HepG2 (cell line): ENCODE results near the gene TBXAS1. TPM values are rescaled to one million over a fixed set of nuclear protein-coding genes. Genes with fewer than 3 reads are reported as not detected.
A peak's percentile ranks its signal among the peaks of the same experiment; 100 is the strongest.

Experiments used
- ATAC-seq: fragments of 200-7000 bp; cut with Tn5 transposase; 3 replicates; pipeline ENCODE4 v1.9.1; 2020; ENCODE audit warnings: mild to moderate bottlenecking, moderate library complexity
- BruUV-seq: library from RNA; stranded (reverse); fragments of 400-500 nt; replicated peaks from 2 replicates; lab custom pipeline; 2021; lab: Mats Ljungman, UMichigan
- CTCF ChIA-PET: fragments of 300-600 bp; formaldehyde crosslinking; extraction: SDS; loops from one replicate; lab custom pipeline; 2021; ENCODE audit warnings: low total read pairs, inconsistent platforms, low intra/inter-chr PET ratio; lab: Yijun Ruan, JAX
- POLR2A ChIA-PET: fragments of 350-600 bp; sonication (Branson Sonifier 250); formaldehyde crosslinking; loops from one replicate; lab custom pipeline; 2020; ENCODE audit warnings: antibody characterized with exemption, inconsistent platforms; lab: Yijun Ruan, JAX
- DNase-seq: peaks from one replicate; pipeline ENCODE4 v3.0.0-alpha.2; 2015; ENCODE audit warnings: low spot score
- FAIRE-seq: peaks from 3 replicates; lab custom pipeline; 2011; peaks lifted over from hg19 to GRCh38; lab: Jason Lieb, UNC
- H2AFZ ChIP-seq: one replicate; pipeline ENCODE4 v1.6.1; 2011; ENCODE audit warnings: low read length, inconsistent platforms
- H3K27ac ChIP-seq: fragments of 300-600 bp; 3 replicates; pipeline ENCODE4 v1.8.0; 2011; ENCODE audit warnings: mixed run types, mild to moderate bottlenecking, mixed read lengths, low read length, inconsistent platforms; ENCODE audit not compliant: insufficient read depth; ENCODE audit errors: extremely low read length
- H3K27me3 ChIP-seq, 2 experiments: fragments of 200-600 bp in 1 of 2; 2 replicates in 1 of 2; 3 replicates in 1 of 2; pipeline versions ENCODE4 v1.6.0 to v1.8.0; 2011; ENCODE audit warnings: low read length in 2 of 2, mild to moderate bottlenecking in 2 of 2, moderate library complexity in 2 of 2, inconsistent platforms in 1 of 2; ENCODE audit not compliant: insufficient read depth in 2 of 2, control insufficient read depth in 1 of 2
- H3K36me3 ChIP-seq, 2 experiments: fragments of 200-600 bp in 1 of 2; replicated peaks in 1 of 2; 2 replicates in 1 of 2; 3 replicates in 1 of 2; pipeline versions ENCODE4 v1.5.1 to v1.8.0; 2011; ENCODE audit warnings: low read length in 2 of 2, inconsistent platforms in 1 of 2; ENCODE audit not compliant: insufficient read depth in 2 of 2, control insufficient read depth in 1 of 2
- H3K4me1 ChIP-seq: 2 replicates; pipeline ENCODE4 v1.5.1; 2012; ENCODE audit warnings: low read length, inconsistent platforms; ENCODE audit not compliant: insufficient read depth
- H3K4me2 ChIP-seq: 2 replicates; pipeline ENCODE4 v1.6.0; 2011; ENCODE audit warnings: low read depth, low read length, inconsistent platforms
- H3K4me3 ChIP-seq, 3 experiments: fragments of 200-600 bp in 1 of 3; sonication (generic), shearing (Covaris generic) in 1 of 3; replicated peaks in 1 of 3; 2 replicates each; pipeline ENCODE4 v1.5.1; 2011 to 2016; ENCODE audit warnings: low read length in 3 of 3, inconsistent platforms in 2 of 3, low read depth in 2 of 3, mild to moderate bottlenecking in 2 of 3, control low read depth in 1 of 3, mixed read lengths in 1 of 3; ENCODE audit not compliant: insufficient read depth in 1 of 3
- H3K79me2 ChIP-seq: one replicate; pipeline ENCODE4 v1.6.1; 2011; ENCODE audit warnings: low read length, inconsistent platforms; ENCODE audit not compliant: insufficient read depth
- H3K9ac ChIP-seq: 2 replicates; pipeline ENCODE4 v1.6.0; 2011; ENCODE audit warnings: mild to moderate bottlenecking, low read depth, low read length, inconsistent platforms; ENCODE audit not compliant: insufficient read depth
- H3K9me3 ChIP-seq: 2 replicates; pipeline ENCODE4 v1.5.1; 2012; ENCODE audit warnings: mild to moderate bottlenecking, low read length
- H4K20me1 ChIP-seq: 2 replicates; pipeline ENCODE4 v1.6.0; 2011; ENCODE audit warnings: inconsistent platforms, mild to moderate bottlenecking, low read length, moderate library complexity; ENCODE audit not compliant: insufficient read depth
- ESRRA ChIP-seq: sonication (generic); formaldehyde crosslinking; IDR thresholded peaks from 2 replicates; pipeline ENCODE4 v1.5.1; 2020; ENCODE audit warnings: mild to moderate bottlenecking, low read depth, missing genetic modification reagents
- FOXP4 ChIP-seq: sonication (generic); formaldehyde crosslinking; IDR thresholded peaks from 2 replicates; pipeline ENCODE4 v1.4.0; 2020; ENCODE audit warnings: missing genetic modification reagents
- HNF1A ChIP-seq, 2 experiments: sonication (generic) in 1 of 2; formaldehyde crosslinking in 1 of 2; IDR thresholded peaks; 2 replicates each; pipeline versions ENCODE4 v1.4.0 to v1.6.1; 2016 to 2020; ENCODE audit warnings: borderline replicate concordance in 1 of 2, low read depth in 1 of 2, mild to moderate bottlenecking in 1 of 2, missing genetic modification reagents in 1 of 2
- RBM39 ChIP-seq: fragments of 200-400 bp; formaldehyde crosslinking; IDR thresholded peaks from one replicate; pipeline ENCODE4 v1.6.1; 2018; ENCODE audit warnings: antibody characterized with exemption, mild to moderate bottlenecking, low read depth, low read length; ENCODE audit not compliant: poor library complexity, severe bottlenecking
- ZNF124 ChIP-seq: sonication (generic); formaldehyde crosslinking; IDR thresholded peaks from 2 replicates; pipeline ENCODE4 v1.4.0; 2020; ENCODE audit warnings: missing genetic modification reagents
- ZNF777 ChIP-seq: sonication (generic); formaldehyde crosslinking; IDR thresholded peaks from 2 replicates; pipeline ENCODE4 v1.4.0; 2020; ENCODE audit warnings: missing genetic modification reagents
- ZSCAN5A ChIP-seq: sonication (generic); formaldehyde crosslinking; IDR thresholded peaks from 2 replicates; pipeline ENCODE4 v1.8.0; 2022; ENCODE audit warnings: mild to moderate bottlenecking, missing genetic modification reagents, borderline replicate concordance
- WGBS: methylation state at CpG from one replicate; pipeline ENCODE4 v1.1.6; 2017; ENCODE audit warnings: low lambda C conversion rate; 5-methylcytosine and 5-hydroxymethylcytosine counted together
- in situ Hi-C: cut with HindIII; loops from 2 replicates; pipeline ENCODE4 v1.10.0; 2017; ENCODE audit warnings: low pct_unique_long_range_greater_than_20kb; ENCODE audit not compliant: extremely low pct_ligation_motif_present
- intact Hi-C: fragments of 100-400 bp; cut with micrococcal nuclease; formaldehyde crosslinking; loops from one replicate; pipeline ENCODE4 v1.10.0; 2022; ENCODE audit not compliant: unreplicated experiment
- polyA plus RNA-seq, 8 experiments: library from polyadenylated mRNA; depleted of rRNA in 3 of 8; stranded (reverse) in 7 of 8; unstranded in 1 of 8; fragments of >200 nt; fragmentation: Illumina TruSeq in 4 of 8; extraction: Trizol in 4 of 8; gene quantifications; 2 replicates each; pipeline versions ENCODE4 v1.2.1 to v1.2.3, GENCODE V29; 2011 to 2016; ENCODE audit warnings: low read depth in 4 of 8, missing spikeins in 1 of 8, mixed read lengths in 1 of 8; ENCODE audit not compliant: insufficient read depth in 1 of 8
- total RNA-seq, 5 experiments: library from RNA; depleted of rRNA; stranded (reverse); fragments of >200 nt; fragmentation: Illumina TruSeq; extraction: Trizol; gene quantifications; 2 replicates each; pipeline ENCODE4 v1.2.3, GENCODE V29; 2016; ENCODE audit warnings: low read depth in 1 of 5

Gene TBXAS1
- total and polyA plus RNA-seq, 2 of the 13 experiments (the other 11 are each of a cell fraction or from before 2014, with no cell fraction given), result 4.0 to 4.9 TPM

GRCh38 chr7:140060243-140060630 lies 231.2 kb downstream of the TBXAS1 start:
- Histone ChIP-seq H3K4me1 (peaks cover 61% of the 10 kb centered on the region), H3K79me2 (peaks cover 20% of the 10 kb centered on the region), H3K9me3 (no peaks in the 10 kb centered on the region), H4K20me1 (no peaks in the 10 kb centered on the region), H2AFZ (no peak overlapping the region), H3K36me3 (peaks cover 4 to 21% of the 10 kb centered on the region in 2 experiments), H3K4me3 (no peak overlapping the region; a peak in 1 of 6 replicates), H3K4me2 (peak overlapping the region; percentile 76; the same call in 1 of the 2 replicates), H3K27ac (no peak overlapping the region), H3K27me3 (no peaks in the 10 kb centered on the region), H3K9ac (no peak overlapping the region)
- ATAC-seq (no peak), FAIRE-seq (no peak), DNase-seq (no peak)
- POLR2A ChIA-PET, result interaction anchor here (2.2 kb wide), 1 partner anchor 11 kb away, joined by 14 read pairs; no protein-coding TSS in a partner anchor
- 87% methylated on average over 3 of the region's 3 CpGs for WGBS
- TF ChIP-seq RBM39, result no peak
- no TSS peak for BruUV-seq
- intact Hi-C loops (no loop called here), in situ Hi-C loops (no loop called here)
- CTCF ChIA-PET, result no interaction called here

- ATAC-seq (no peak), FAIRE-seq (no peak), DNase-seq (no peak)
- intact Hi-C loops, result no loop called here
- WGBS, result 91% methylated on average over 11 of the region's 11 CpGs
- ChIA-PET CTCF (no interaction called here), POLR2A (interaction anchor here (2.2 kb wide), 1 partner anchor 11 kb away, joined by 14 read pairs; no protein-coding TSS in a partner anchor)
- Histone ChIP-seq H4K20me1 (no peaks in the 10 kb centered on the region), H3K79me2 (peaks cover 20% of the 10 kb centered on the region), H3K9ac (no peak overlapping the region), H3K4me1 (peaks cover 68% of the 10 kb centered on the region), H2AFZ (no peak overlapping the region), H3K4me3 (peak overlapping the region in 1 of 3 experiments; percentile 20; a peak in 2 of 6 replicates), H3K9me3 (no peaks in the 10 kb centered on the region; the same call in 1 of the 2 replicates), H3K36me3 (peaks cover 4 to 17% of the 10 kb centered on the region in 2 experiments), H3K4me2 (peak overlapping the region; percentile 76), H3K27ac (peak overlapping the region; percentile 11), H3K27me3 (no peaks in the 10 kb centered on the region)
- in situ Hi-C loops, result no loop called here
- no TSS peak for BruUV-seq
- TF ChIP-seq ZSCAN5A (CRISPR knock-in tag) (no peak), HNF1A (IDR thresholded peaks at IDR 0.05; ENCODE audit: low read depth) (no peak), HNF1A (CRISPR knock-in tag; IDR thresholded peaks at IDR 0.05; ENCODE audit: borderline replicate concordance) (no peak), ESRRA (CRISPR knock-in tag) (no peak), ZNF124 (CRISPR knock-in tag) (no peak), FOXP4 (CRISPR knock-in tag) (no peak), ZNF777 (CRISPR knock-in tag) (no peak)
Observed at GRCh38 chr7:140060788-140061606, 231.9 kb downstream of the TBXAS1 start.
